Neuron (in vitro differentiated cells): ENCODE data around the gene AKT1.
"Not testable (repeated sequence)": the region's sequence is repeated elsewhere in the genome, so short reads cannot be mapped to it uniquely, and the experiment has no call there.

Source experiments
- H2AFZ ChIP-seq: one replicate; pipeline ENCODE4 v1.6.1; 2013; ENCODE audit warnings: low read depth, mild to moderate bottlenecking, inconsistent platforms, low read length, moderate library complexity
- H3K27me3 ChIP-seq: one replicate; pipeline ENCODE4 v1.6.1; 2013; ENCODE audit warnings: low read length; ENCODE audit not compliant: insufficient read depth
- H3K36me3 ChIP-seq: one replicate; pipeline ENCODE4 v1.6.1; 2013; ENCODE audit warnings: low read length; ENCODE audit not compliant: insufficient read depth
- H3K4me1 ChIP-seq: one replicate; pipeline ENCODE4 v1.6.1; 2013; ENCODE audit warnings: low read length; ENCODE audit not compliant: insufficient read depth
- H3K4me3 ChIP-seq: 2 replicates; pipeline ENCODE4 v1.5.1; 2013; ENCODE audit warnings: mild to moderate bottlenecking, low read length, moderate library complexity
- H3K9me3 ChIP-seq: one replicate; pipeline ENCODE4 v1.6.1; 2013; ENCODE audit warnings: low read length

Gene AKT1

DNA sequence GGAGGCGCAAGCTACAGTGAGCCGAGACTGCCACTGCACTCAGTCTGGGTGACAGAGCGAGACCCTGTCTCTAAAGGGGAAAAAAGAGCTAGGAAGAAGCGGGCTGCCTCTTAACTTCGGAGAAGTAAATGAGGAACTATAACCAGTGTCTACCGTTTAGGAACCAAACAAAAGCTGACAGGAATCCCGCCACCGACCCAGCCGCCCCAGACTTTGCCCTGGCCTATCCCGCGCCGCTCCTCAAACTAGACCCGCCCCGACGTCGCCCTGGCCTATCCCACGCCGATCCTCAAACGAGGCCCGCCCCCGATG, 43.2 kb downstream of the AKT1 start:
- peaks cover 28% of the 10 kb centered on the region for H3K36me3 ChIP-seq
- H3K9me3 ChIP-seq, result peaks cover 6% of the 10 kb centered on the region
- H3K27me3 ChIP-seq, result no peaks in the 10 kb centered on the region
- H3K4me1 ChIP-seq, result peaks cover 25% of the 10 kb centered on the region
- peak overlapping the region; percentile 44 for H2AFZ ChIP-seq
- H3K4me3 ChIP-seq, result peak overlapping the region; percentile 86

DNA sequence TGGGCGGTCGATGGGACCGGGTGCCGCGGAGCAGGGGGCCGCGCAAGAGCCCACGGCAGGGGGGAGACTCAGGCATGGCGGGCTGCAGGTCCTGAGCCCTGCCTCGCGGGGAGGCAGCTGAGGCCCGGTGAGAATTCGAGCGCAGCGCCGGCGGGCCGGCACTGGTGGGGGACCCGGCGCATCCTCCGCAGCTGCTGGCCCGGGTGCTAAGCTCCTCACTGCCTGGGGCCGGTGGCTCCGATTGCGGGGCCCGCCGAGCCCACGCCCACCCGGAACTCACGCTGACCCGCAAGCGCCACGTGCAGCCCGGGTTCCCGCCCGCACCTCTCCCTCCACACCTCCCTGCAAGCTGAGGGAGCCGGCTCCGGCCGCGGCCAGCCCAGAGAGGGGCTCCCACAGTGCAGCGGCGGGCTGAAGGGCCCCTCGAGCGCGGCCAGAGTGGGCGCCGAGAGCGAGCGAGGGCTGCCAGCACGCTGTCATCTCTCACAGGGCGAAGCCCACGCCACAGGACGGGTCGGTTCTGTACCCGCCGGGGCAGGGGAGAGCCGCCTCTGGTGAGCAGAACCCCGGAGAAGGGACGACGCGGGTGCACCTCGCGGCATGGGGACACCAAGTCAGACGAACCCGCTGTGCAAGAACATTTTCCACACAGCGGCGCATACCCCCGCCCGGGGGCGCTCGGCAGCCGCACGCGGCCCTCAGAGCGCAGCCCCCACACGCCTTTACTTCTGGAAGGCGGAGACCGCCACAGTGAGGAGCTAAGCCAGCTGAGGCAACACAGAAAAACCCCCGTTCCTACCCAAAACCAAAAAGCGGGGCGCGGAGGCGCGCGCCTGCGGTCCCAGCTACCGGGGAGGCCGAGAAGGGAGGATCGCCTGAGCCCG, 43.8 kb downstream of the AKT1 start:
- Histone ChIP-seq H3K36me3 (peaks cover 22% of the 10 kb centered on the region), H3K9me3 (peaks cover 6% of the 10 kb centered on the region), H3K27me3 (no peaks in the 10 kb centered on the region), H3K4me3 (peak overlapping the region; percentile 86), H2AFZ (peak overlapping the region; percentile 44), H3K4me1 (peaks cover 25% of the 10 kb centered on the region)

GRCh38 chr14:104750753-104751057, 44.8 kb downstream of the AKT1 start:
- H3K9me3 ChIP-seq, H2AFZ ChIP-seq, H3K4me3 ChIP-seq, H3K27me3 ChIP-seq: not testable (repeated sequence)
- H3K4me1 ChIP-seq, result peaks cover 25% of the 10 kb centered on the region
- H3K36me3 ChIP-seq, result peaks cover 11% of the 10 kb centered on the region

- H3K4me3 ChIP-seq, result no peak overlapping the region
- H3K4me1 ChIP-seq, result peaks cover 24% of the 10 kb centered on the region
- H2AFZ ChIP-seq, result no peak overlapping the region
- H3K27me3 ChIP-seq, result no peaks in the 10 kb centered on the region
- H3K36me3 ChIP-seq, result peaks cover 6% of the 10 kb centered on the region
- H3K9me3 ChIP-seq, result peaks cover 6% of the 10 kb centered on the region
Measured at GRCh38 chr14:104750056-104750752, 45.3 kb downstream of the AKT1 start.

- Histone ChIP-seq H3K4me1 (peaks cover 22% of the 10 kb centered on the region), H3K4me3 (no peak overlapping the region), H3K27me3 (no peaks in the 10 kb centered on the region), H3K9me3 (peaks cover 6% of the 10 kb centered on the region), H3K36me3 (no peaks in the 10 kb centered on the region), H2AFZ (no peak overlapping the region)
Measured at GRCh38 chr14:104749111-104749649, 46.4 kb downstream of the AKT1 start.

GRCh38 chr14:104747876-104748275, 47.7 kb downstream of the AKT1 start:
- Histone ChIP-seq H2AFZ (no peak overlapping the region), H3K4me3 (no peak overlapping the region), H3K9me3 (peaks cover 6% of the 10 kb centered on the region), H3K36me3 (no peaks in the 10 kb centered on the region), H3K27me3 (no peaks in the 10 kb centered on the region), H3K4me1 (peaks cover 17% of the 10 kb centered on the region)

- Histone ChIP-seq H3K4me1 (peaks cover 14% of the 10 kb centered on the region), H3K4me3 (no peak overlapping the region), H3K36me3 (no peaks in the 10 kb centered on the region), H2AFZ (no peak overlapping the region), H3K9me3 (peaks cover 6% of the 10 kb centered on the region), H3K27me3 (no peaks in the 10 kb centered on the region)
Measured at GRCh38 chr14:104746934-104747481, 48.5 kb downstream of the AKT1 start.

DNA sequence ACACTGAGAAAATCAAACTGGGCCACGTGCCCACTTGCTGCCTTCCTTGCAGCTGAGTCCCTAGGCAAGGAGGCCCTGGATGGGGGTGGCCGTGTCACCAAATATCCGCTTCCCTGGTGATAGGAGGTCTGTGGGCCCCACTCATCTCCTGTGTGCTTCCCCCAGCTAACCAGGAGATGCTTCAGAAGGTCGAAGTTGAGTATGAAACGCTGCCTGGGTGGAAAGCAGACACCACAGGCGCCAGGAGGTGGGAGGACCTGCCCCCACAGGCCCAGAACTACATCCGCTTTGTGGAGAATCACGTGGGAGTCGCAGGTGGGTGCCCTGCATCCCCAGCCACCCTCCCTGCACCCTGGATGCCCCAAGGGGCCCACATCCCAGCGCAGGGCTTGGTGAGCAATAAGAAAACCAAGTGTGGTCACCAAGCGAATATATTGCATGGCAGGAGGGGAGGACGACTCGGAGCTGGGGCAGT, 49.4 kb downstream of the AKT1 start:
- Histone ChIP-seq H3K4me3 (no peak overlapping the region), H3K27me3 (no peaks in the 10 kb centered on the region), H3K4me1 (peaks cover 14% of the 10 kb centered on the region), H3K36me3 (no peaks in the 10 kb centered on the region), H3K9me3 (peaks cover 6% of the 10 kb centered on the region), H2AFZ (no peak overlapping the region)

DNA sequence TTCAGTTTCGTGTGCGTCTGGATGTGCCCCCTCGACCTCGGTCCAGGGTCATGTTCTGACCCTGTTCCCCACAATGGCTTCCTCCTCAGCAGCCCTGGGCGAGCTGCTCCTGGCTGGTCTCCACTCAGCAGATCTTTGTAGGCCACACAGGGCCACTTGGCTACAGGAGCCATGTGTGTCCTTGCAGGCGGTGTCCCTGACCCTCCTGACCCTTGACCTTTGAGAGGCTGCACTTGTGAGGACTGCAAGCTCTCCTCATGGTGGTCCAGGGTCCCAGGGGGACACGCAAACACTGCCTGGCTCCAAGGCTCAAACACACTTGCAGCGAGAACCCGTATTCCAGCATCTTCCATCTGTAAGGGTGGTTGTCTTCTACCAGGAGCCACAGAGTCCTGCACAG, 50.1 kb downstream of the AKT1 start:
- peaks cover 14% of the 10 kb centered on the region for H3K4me1 ChIP-seq
- H3K9me3 ChIP-seq, result peaks cover 4% of the 10 kb centered on the region
- H3K4me3 ChIP-seq, result no peak overlapping the region
- H3K27me3 ChIP-seq, result no peaks in the 10 kb centered on the region
- H2AFZ ChIP-seq, result no peak overlapping the region
- H3K36me3 ChIP-seq, result no peaks in the 10 kb centered on the region

DNA sequence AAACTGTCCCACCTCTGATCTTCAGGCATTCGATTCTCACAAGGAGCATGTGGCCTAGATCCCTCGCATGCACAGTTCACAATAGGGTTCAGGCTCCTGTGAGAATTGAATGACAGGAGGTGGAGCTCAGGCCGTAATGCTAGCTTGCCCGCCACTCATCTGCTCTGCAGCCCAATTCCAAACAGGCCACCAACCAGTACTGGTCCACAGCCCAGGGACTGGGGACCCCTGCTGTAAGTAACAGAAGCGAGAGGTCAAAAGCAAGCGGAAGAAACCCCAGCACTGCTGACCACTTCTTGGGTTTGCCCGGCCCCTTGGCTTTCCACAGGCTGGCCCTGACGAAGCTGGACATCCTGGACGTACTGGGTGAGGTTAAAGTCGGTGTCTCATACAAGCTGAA, 51.1 kb downstream of the AKT1 start:
- no peaks in the 10 kb centered on the region for H3K27me3 ChIP-seq
- H3K4me1 ChIP-seq, result peaks cover 14% of the 10 kb centered on the region
- H3K9me3 ChIP-seq, result no peaks in the 10 kb centered on the region
- no peak overlapping the region for H2AFZ ChIP-seq
- no peak overlapping the region for H3K4me3 ChIP-seq
- peaks cover 3% of the 10 kb centered on the region for H3K36me3 ChIP-seq

- Histone ChIP-seq H3K9me3 (no peaks in the 10 kb centered on the region), H3K4me1 (peaks cover 14% of the 10 kb centered on the region), H3K4me3 (no peak overlapping the region), H2AFZ (no peak overlapping the region), H3K27me3 (no peaks in the 10 kb centered on the region), H3K36me3 (peaks cover 3% of the 10 kb centered on the region)
Measured at GRCh38 chr14:104743461-104744380, 51.8 kb downstream of the AKT1 start.

DNA sequence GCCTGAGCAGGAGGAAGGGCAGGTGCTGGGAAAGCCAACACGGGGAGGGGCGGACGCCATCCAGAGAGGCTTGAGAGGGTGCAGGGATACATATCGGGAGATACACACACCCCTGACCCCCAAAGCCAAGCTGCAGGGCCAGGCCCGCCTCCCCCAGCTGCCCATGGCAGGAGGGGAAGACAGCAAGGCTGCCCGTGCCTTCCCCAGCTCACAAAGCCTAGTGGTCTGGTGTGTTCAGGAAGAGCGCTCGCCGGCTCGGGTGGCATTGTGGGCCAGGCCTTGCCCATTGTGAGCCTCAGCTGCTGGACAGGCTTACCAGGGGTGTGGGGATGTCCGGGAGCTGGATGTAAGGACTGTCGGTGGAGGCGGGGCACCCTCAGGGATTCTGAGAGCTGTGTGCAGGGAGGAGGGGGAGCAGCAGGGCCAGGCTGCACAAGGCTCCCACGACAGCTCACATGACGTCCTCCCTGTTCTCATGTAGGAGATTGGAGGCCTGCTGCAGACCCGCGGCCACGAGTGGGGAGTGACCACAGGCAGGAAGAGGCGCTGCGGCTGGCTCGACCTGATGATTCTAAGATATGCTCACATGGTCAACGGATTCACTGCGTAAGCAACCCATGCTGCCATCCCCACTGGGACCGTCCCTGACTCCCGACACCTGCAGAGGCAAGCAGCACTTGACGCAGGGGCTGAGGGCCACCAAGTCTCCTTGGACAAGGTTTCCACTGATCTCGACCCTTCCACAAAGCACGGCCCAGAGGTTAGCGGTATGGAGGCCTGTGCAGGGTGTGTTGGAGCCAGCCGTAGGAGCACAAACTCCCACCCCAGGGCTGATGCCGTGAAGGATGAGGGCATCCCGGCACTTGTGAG, 52.7 kb downstream of the AKT1 start:
- H3K9me3 ChIP-seq, result no peaks in the 10 kb centered on the region
- H3K4me3 ChIP-seq, result no peak overlapping the region
- H2AFZ ChIP-seq, result no peak overlapping the region
- H3K27me3 ChIP-seq, result no peaks in the 10 kb centered on the region
- peaks cover 3% of the 10 kb centered on the region for H3K36me3 ChIP-seq
- peaks cover 10% of the 10 kb centered on the region for H3K4me1 ChIP-seq
